NK-92 (cell line): ENCODE data around the gene CCL20.

ENCODE experiments used
- DNase-seq: peaks from one replicate; lab custom pipeline; 2025; ENCODE audit not compliant: unreplicated experiment; lab: John Stamatoyannopoulos, UW

Gene CCL20

GRCh38 chr2:227802882-227803281 is 10.8 kb upstream of the CCL20 start:
- DNase-seq = no peak

- no peak for DNase-seq
Observed at GRCh38 chr2:227804975-227805374, 8.7 kb upstream of the CCL20 start.

- no peak for DNase-seq
Observed at GRCh38 chr2:227805578-227805977, 8.1 kb upstream of the CCL20 start.

- DNase-seq = no peak
Observed at GRCh38 chr2:227808936-227809335, 4.7 kb upstream of the CCL20 start.

GRCh38 chr2:227812001-227812400 is 1.6 kb upstream of the CCL20 start:
- DNase-seq = no peak

- DNase-seq = no peak
Observed at GRCh38 chr2:227813229-227813561, 447 bp upstream of the CCL20 start.

- no peak for DNase-seq
Observed at GRCh38 chr2:227815066-227815465, 1.4 kb downstream of the CCL20 start.

- DNase-seq = no peak
Observed at GRCh38 chr2:227816507-227817294, 3.1 kb downstream of the CCL20 start.

GRCh38 chr2:227817336-227817735 is 3.7 kb downstream of the CCL20 start:
- no peak for DNase-seq

- DNase-seq = no peak
Observed at GRCh38 chr2:227817850-227818674, 4.4 kb downstream of the CCL20 start.

GRCh38 chr2:227818675-227819397 is 5.2 kb downstream of the CCL20 start:
- no peak for DNase-seq

- DNase-seq = no peak
Observed at GRCh38 chr2:227819398-227819697, 5.7 kb downstream of the CCL20 start.

- DNase-seq = no peak
Observed at GRCh38 chr2:227821043-227821942, 7.7 kb downstream of the CCL20 start.

GRCh38 chr2:227822416-227823003 is 8.9 kb downstream of the CCL20 start:
- DNase-seq = no peak

- DNase-seq = no peak
Observed at GRCh38 chr2:227823922-227824321, 10.3 kb downstream of the CCL20 start.

GRCh38 chr2:227824711-227825110 is 11.1 kb downstream of the CCL20 start:
- DNase-seq = no peak

- DNase-seq = no peak
Observed at GRCh38 chr2:227826019-227826521, 12.4 kb downstream of the CCL20 start.

- no peak for DNase-seq
Observed at GRCh38 chr2:227826563-227826962, 12.9 kb downstream of the CCL20 start.

GRCh38 chr2:227827143-227827542 is 13.5 kb downstream of the CCL20 start:
- no peak for DNase-seq

GRCh38 chr2:227828477-227828912 is 14.9 kb downstream of the CCL20 start:
- no peak for DNase-seq
